ENCODE data around the gene BCAP31. TPM values are rescaled to one million over a fixed set of nuclear protein-coding genes. Genes with fewer than 3 reads are reported as not detected.

The BCAP31 gene
- total RNA-seq, 1 donor from 2014 or later: 117 TPM

DNA sequence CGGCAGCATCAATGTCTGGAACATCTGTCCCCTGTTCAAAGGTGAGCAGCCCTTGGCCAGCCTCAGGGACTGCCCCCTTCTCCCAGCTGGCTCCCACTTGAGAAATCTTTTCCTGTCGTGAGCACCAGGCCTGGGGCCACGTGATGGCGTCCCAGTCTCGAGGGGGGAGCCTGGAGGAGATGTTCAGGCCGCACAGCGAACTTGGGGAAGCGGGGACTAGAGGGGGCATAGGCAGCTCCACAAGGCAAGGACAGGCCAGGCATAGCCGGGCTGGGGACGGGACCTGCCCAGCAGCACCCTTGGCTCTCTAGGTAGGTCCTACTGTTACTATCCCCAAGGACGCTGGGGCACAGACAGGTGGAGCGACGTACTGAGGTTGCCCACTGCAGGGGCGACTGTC is 33.7 kb downstream of the BCAP31 start:
- DNase-seq (ENCODE audit: low read depth, low spot score): no peak
- H3K36me3 Mint-ChIP-seq (ENCODE audit: low read depth): no peaks in the 10 kb centered on the region
- peaks cover 3% of the 10 kb centered on the region for H3K27me3 Mint-ChIP-seq (ENCODE audit: low read depth)
- peaks cover 8% of the 10 kb centered on the region for H3K4me1 Mint-ChIP-seq
- TF ChIP-seq, protein P1, sequence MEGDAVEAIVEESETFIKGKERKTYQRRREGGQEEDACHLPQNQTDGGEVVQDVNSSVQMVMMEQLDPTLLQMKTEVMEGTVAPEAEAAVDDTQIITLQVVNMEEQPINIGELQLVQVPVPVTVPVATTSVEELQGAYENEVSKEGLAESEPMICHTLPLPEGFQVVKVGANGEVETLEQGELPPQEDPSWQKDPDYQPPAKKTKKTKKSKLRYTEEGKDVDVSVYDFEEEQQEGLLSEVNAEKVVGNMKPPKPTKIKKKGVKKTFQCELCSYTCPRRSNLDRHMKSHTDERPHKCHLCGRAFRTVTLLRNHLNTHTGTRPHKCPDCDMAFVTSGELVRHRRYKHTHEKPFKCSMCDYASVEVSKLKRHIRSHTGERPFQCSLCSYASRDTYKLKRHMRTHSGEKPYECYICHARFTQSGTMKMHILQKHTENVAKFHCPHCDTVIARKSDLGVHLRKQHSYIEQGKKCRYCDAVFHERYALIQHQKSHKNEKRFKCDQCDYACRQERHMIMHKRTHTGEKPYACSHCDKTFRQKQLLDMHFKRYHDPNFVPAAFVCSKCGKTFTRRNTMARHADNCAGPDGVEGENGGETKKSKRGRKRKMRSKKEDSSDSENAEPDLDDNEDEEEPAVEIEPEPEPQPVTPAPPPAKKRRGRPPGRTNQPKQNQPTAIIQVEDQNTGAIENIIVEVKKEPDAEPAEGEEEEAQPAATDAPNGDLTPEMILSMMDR (conservative IDR thresholded peaks at IDR 0.05): no peak
- no peaks in the 10 kb centered on the region for H3K9me3 Mint-ChIP-seq
- no peak overlapping the region for H3K27ac Mint-ChIP-seq (ENCODE audit: unreplicated experiment)
- H3K4me3 Mint-ChIP-seq: peak overlapping the region; percentile 84

GRCh38 chrX:153689654-153690465 is 34.3 kb downstream of the BCAP31 start:
- TF ChIP-seq, protein P1 (conservative IDR thresholded peaks at IDR 0.05): peak; percentile 42
- Mint-ChIP-seq H3K9me3 (no peaks in the 10 kb centered on the region), H3K4me1 (peaks cover 8% of the 10 kb centered on the region), H3K27me3 (ENCODE audit: low read depth) (peaks cover 3% of the 10 kb centered on the region), H3K27ac (ENCODE audit: unreplicated experiment) (no peak overlapping the region), H3K4me3 (peak overlapping the region; percentile 84), H3K36me3 (ENCODE audit: low read depth) (no peaks in the 10 kb centered on the region)
- DNase-seq (ENCODE audit: low read depth, low spot score): no peak

DNA sequence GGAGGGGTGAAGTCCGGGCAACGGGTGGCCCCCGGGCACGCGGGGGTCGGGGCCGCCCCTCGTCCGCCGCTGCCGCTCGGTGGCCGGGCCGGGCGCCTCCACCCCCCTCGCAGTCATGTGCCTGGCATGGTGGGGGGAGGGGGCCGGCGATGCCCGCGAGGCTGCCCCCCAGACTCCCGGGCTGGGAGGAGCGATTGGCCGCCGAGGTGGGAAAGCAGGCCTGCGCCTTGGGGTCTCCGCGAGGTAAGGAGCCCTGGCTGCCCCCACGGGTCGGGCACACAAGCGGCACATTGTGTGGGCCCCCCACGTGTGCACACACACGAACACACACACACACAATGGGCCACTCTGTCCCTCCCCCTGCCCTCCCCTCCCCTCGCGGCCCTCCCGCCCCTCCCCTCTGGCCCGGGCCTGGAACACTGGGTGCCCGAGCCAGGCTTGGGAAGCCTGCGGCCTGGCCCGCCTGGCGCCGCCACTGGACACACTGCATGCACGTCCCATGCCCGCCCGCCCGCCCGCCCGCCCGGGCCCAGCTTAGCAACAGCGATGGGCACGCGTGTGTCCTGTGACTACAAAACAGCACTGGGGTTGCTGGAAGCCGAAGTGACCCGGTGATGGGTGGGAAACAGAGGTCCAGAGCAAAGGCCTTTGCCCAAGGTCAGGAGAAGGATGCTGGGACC is 35.1 kb downstream of the BCAP31 start:
- no peaks in the 10 kb centered on the region for H3K36me3 Mint-ChIP-seq (ENCODE audit: low read depth)
- TF ChIP-seq, protein P1 (conservative IDR thresholded peaks at IDR 0.05): no peak
- no peak for DNase-seq (ENCODE audit: low read depth, low spot score)

GRCh38 chrX:153688506-153688905 is 35.7 kb downstream of the BCAP31 start:
- peaks cover 2% of the 10 kb centered on the region for H3K36me3 Mint-ChIP-seq (ENCODE audit: low read depth)
- H3K27ac Mint-ChIP-seq (ENCODE audit: unreplicated experiment): no peak overlapping the region
- TF ChIP-seq, protein P1 (conservative IDR thresholded peaks at IDR 0.05): no peak
- peaks cover 3% of the 10 kb centered on the region for H3K27me3 Mint-ChIP-seq (ENCODE audit: low read depth)
- no peak overlapping the region for H3K4me3 Mint-ChIP-seq
- DNase-seq (ENCODE audit: low read depth, low spot score): no peak
- peaks cover 13% of the 10 kb centered on the region for H3K4me1 Mint-ChIP-seq
- H3K9me3 Mint-ChIP-seq: peaks cover 4% of the 10 kb centered on the region

More for the DNA sequence above, 35.1 kb downstream of the BCAP31 start:
- peaks cover 8% of the 10 kb centered on the region for H3K4me1 Mint-ChIP-seq
- H3K4me3 Mint-ChIP-seq: peak overlapping the region; percentile 84
- H3K27ac Mint-ChIP-seq (ENCODE audit: unreplicated experiment): no peak overlapping the region
- peaks cover 3% of the 10 kb centered on the region for H3K27me3 Mint-ChIP-seq (ENCODE audit: low read depth)
- H3K9me3 Mint-ChIP-seq: no peaks in the 10 kb centered on the region

DNA sequence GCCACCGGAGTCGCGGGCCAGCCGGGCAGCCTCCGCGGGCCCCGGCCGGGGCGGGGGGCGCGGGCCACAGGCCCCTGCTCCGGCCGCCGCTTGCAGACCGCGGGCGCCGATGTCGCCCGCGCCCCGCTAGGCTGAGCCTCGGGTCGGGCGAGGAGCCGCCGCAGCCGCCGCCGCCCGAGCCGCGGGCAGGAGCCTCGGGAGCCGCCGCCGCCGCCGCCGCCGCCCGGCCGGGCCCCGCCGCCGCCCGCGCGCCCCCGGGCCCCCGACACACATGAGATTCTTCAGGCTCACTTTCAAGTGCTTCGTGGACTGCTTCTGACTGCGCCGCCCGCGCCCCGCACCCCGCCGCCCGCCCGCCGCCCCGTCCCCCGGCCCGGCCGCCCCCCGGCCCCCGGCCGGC is 36.1 kb downstream of the BCAP31 start:
- H3K27ac Mint-ChIP-seq (ENCODE audit: unreplicated experiment): no peak overlapping the region
- no peak for DNase-seq (ENCODE audit: low read depth, low spot score)
- peaks cover 2% of the 10 kb centered on the region for H3K36me3 Mint-ChIP-seq (ENCODE audit: low read depth)
- peaks cover 13% of the 10 kb centered on the region for H3K4me1 Mint-ChIP-seq
- TF ChIP-seq, protein P1 (conservative IDR thresholded peaks at IDR 0.05): no peak
- no peak overlapping the region for H3K4me3 Mint-ChIP-seq
- H3K9me3 Mint-ChIP-seq: peaks cover 4% of the 10 kb centered on the region
- peaks cover 3% of the 10 kb centered on the region for H3K27me3 Mint-ChIP-seq (ENCODE audit: low read depth)
